IMR-90 (cell line): ENCODE data around the gene ARTN.

ENCODE experiments used
- CEBPB ChIP-seq: IDR thresholded peaks from 2 replicates; pipeline ENCODE4 v1.6.1; 2012; ENCODE audit warnings: low read depth, low read length, improper control_type of control experiment
- CTCF ChIP-seq: conservative IDR thresholded peaks from 2 replicates; pipeline ENCODE4 v1.5.1; 2012; ENCODE audit warnings: mild to moderate bottlenecking, low read depth, low read length, improper control_type of control experiment
- ELK1 ChIP-seq: fragments of 150-350 bp; IDR thresholded peaks from 2 replicates; pipeline ENCODE4 v1.6.1; 2016; ENCODE audit warnings: low read depth, mild to moderate bottlenecking, low read length, moderate library complexity, borderline replicate concordance
- FOS ChIP-seq: fragments of 150-350 bp; IDR thresholded peaks from 2 replicates; pipeline ENCODE4 v1.6.1; 2016; ENCODE audit warnings: low read depth, low read length
- NFE2L2 ChIP-seq: fragments of 150-350 bp; IDR thresholded peaks from 2 replicates; pipeline ENCODE4 v1.6.1; 2016; ENCODE audit warnings: low read depth, mild to moderate bottlenecking, low read length
- POLR2A ChIP-seq: IDR thresholded peaks from 2 replicates; pipeline ENCODE4 v1.6.1; 2012; ENCODE audit warnings: mild to moderate bottlenecking, low read depth, low read length
- RAD21 ChIP-seq: IDR thresholded peaks from 2 replicates; pipeline ENCODE4 v1.6.1; 2012; ENCODE audit warnings: low read length, improper control_type of control experiment
- RCOR1 ChIP-seq: IDR thresholded peaks from 2 replicates; pipeline ENCODE4 v1.6.1; 2012; ENCODE audit warnings: mild to moderate bottlenecking, low read length, improper control_type of control experiment; ENCODE audit not compliant: insufficient replicate concordance
- RFX5 ChIP-seq: IDR thresholded peaks from 2 replicates; pipeline ENCODE4 v1.8.0; 2012; ENCODE audit warnings: low read depth, mild to moderate bottlenecking, low read length, moderate library complexity
- USF2 ChIP-seq: fragments of 150-350 bp; IDR thresholded peaks from 2 replicates; pipeline ENCODE4 v1.6.1; 2017; ENCODE audit warnings: mild to moderate bottlenecking, antibody characterized with exemption, low read length, low read depth

GRCh38 chr1:43958351-43959255, 25.0 kb downstream of the ARTN start:
- TF ChIP-seq CTCF (no peak), USF2 (no peak), RFX5 (no peak), POLR2A (no peak), CEBPB (no peak), RCOR1 (no peak), RAD21 (no peak), ELK1 (no peak), NFE2L2 (no peak), FOS (no peak)
